Activated CD8-positive, alpha-beta T cell treated with anti-CD3 and anti-CD28 coated beads, Interleukin-2, amount 10 ng/mL, durations not matched to agents 7 days and 5 days (primary cell): Measurements from ENCODE around the gene C10orf90. TPM values are rescaled to one million over a fixed set of nuclear protein-coding genes. Genes with fewer than 3 reads are reported as not detected.

Experiments used
- ATAC-seq: fragments of 150-1000 bp; cut with Tn5 transposase; one replicate; pipeline ENCODE4 v1.10.0; 2021; ENCODE audit warnings: moderate library complexity
- CTCF ChIA-PET: fragments of 350-600 bp; sonication (Branson Sonifier 250); formaldehyde crosslinking; loops from one replicate; lab custom pipeline; 2021; ENCODE audit warnings: antibody characterized with exemption; lab: Charles Lee
- POLR2A ChIA-PET: fragments of 350-600 bp; sonication (Branson Sonifier 250); formaldehyde crosslinking; loops from one replicate; lab custom pipeline; 2021; ENCODE audit warnings: antibody characterized with exemption; lab: Charles Lee
- DNase-seq: peaks from one replicate; pipeline ENCODE4 v3.0.0-alpha.2; 2020
- H3K27ac Mint-ChIP-seq: one replicate; pipeline ENCODE4 v1.8.0; 2021; ENCODE audit warnings: mild to moderate bottlenecking, mixed read lengths
- H3K27me3 Mint-ChIP-seq: one replicate; pipeline ENCODE4 v1.8.0; 2021; ENCODE audit warnings: low read depth, mixed read lengths
- H3K36me3 Mint-ChIP-seq: one replicate; pipeline ENCODE4 v1.8.0; 2021; ENCODE audit warnings: low read depth, mixed read lengths
- H3K4me1 Mint-ChIP-seq: one replicate; pipeline ENCODE4 v1.8.0; 2021; ENCODE audit warnings: low read depth, mixed read lengths
- H3K4me3 Mint-ChIP-seq: one replicate; pipeline ENCODE4 v1.8.0; 2021; ENCODE audit warnings: mild to moderate bottlenecking, mixed read lengths
- H3K9me3 Mint-ChIP-seq: one replicate; pipeline ENCODE4 v1.8.0; 2022; ENCODE audit warnings: mixed read lengths; ENCODE audit not compliant: insufficient read depth
- total RNA-seq, 2 experiments: library from RNA; stranded (reverse); gene quantifications; one replicate each; pipeline ENCODE4 v1.2.3, GENCODE V29; 2021

C10orf90 gene
- total RNA-seq, 2 experiments from 2014 or later: not detected

DNA sequence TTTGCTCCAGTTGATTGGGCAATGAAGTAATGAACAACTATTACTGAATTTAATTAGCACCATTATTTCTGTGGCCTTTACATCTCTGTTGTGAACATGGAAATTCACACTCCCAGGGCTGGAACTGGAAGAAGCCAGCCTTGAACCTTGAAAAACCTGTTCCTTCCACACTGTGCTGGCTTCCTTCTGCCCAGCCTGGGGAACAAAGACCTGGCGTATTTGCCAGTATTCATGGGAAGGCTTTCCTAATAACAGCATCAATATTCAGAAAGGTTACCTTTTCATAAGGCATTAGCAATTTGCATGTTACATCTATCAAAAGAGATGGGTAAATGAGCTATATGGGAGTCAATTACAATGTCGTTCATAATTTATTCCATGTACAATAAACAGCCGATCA is 1.3 kb downstream of the C10orf90 start:
- H3K4me1 Mint-ChIP-seq: no peaks in the 10 kb centered on the region
- CTCF ChIA-PET: no interaction called here
- DNase-seq: no peak
- H3K36me3 Mint-ChIP-seq: no peaks in the 10 kb centered on the region
- H3K4me3 Mint-ChIP-seq: no peak overlapping the region
- no peaks in the 10 kb centered on the region for H3K27me3 Mint-ChIP-seq
- no peak overlapping the region for H3K27ac Mint-ChIP-seq
- H3K9me3 Mint-ChIP-seq: peaks cover 7% of the 10 kb centered on the region
- ATAC-seq: no peak
- POLR2A ChIA-PET: no interaction called here

DNA sequence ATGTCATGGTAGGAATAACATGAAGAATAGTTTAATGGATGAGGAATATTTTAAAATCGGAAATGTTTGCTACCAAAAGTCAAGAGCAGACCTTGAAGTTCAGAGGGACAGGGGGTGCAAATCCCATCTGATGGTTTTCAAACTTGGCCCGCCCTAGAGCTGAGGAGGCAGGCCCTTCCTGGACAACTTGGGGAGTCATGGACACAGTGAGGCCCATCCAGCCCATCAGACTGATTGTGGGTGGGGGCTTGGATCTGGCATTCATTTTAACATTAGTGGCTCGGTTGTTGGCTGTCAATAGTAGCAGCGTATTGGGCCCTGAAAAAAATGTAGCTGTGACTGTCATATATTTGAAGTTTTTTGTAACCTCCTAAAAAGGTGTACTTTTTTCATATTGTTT is 2.0 kb downstream of the C10orf90 start:
- no peak overlapping the region for H3K27ac Mint-ChIP-seq
- ChIA-PET CTCF (no interaction called here), POLR2A (no interaction called here)
- H3K4me3 Mint-ChIP-seq: no peak overlapping the region
- H3K36me3 Mint-ChIP-seq: no peaks in the 10 kb centered on the region
- ATAC-seq (no peak), DNase-seq (no peak)
- H3K4me1 Mint-ChIP-seq: no peaks in the 10 kb centered on the region
- peaks cover 7% of the 10 kb centered on the region for H3K9me3 Mint-ChIP-seq
- no peaks in the 10 kb centered on the region for H3K27me3 Mint-ChIP-seq

DNA sequence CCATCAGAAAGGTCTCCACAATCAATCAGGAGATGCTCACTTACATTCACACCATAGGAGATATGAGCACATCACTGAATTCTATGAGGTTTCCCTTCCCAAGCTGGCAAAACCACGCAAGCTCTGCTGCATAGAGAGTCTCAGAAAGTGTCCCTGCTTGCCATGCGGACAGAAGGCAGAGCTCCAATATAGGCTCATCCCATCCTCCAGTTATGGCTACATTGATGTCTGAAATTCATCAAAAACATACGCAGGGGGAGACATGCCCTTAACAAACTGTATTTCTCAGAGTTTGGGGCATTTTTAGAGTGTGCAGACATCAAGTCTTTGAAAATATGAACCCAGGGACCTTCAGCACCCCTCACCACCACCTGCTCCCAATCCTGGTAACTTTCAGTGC is 2.9 kb downstream of the C10orf90 start:
- Mint-ChIP-seq H3K36me3 (no peaks in the 10 kb centered on the region), H3K9me3 (peaks cover 7% of the 10 kb centered on the region), H3K27me3 (no peaks in the 10 kb centered on the region), H3K27ac (no peak overlapping the region), H3K4me1 (no peaks in the 10 kb centered on the region), H3K4me3 (no peak overlapping the region)
- DNase-seq: no peak
- POLR2A ChIA-PET: no interaction called here
- ATAC-seq: no peak
- CTCF ChIA-PET: no interaction called here

DNA sequence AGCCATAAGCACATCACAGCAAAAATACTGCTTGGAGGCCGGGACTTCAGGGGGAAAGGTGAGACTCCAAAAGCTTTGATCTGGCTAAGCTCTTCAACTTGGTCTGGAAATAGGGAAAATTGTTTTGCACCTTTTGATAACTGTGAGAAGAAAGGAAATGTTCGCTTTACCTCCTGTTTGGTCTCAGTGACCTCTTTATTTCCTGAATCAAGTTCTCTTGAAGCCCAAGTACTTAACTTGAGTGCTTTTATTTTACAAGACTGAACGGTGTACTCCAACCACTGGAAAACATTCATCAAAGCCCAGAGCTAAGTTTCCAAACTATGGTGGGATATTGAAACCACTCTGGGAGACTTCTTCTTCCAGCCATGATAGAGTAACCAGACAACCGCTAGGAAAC is 5.3 kb downstream of the C10orf90 start:
- Mint-ChIP-seq H3K36me3 (no peaks in the 10 kb centered on the region), H3K27me3 (no peaks in the 10 kb centered on the region), H3K4me1 (no peaks in the 10 kb centered on the region), H3K27ac (no peak overlapping the region), H3K4me3 (no peak overlapping the region), H3K9me3 (no peaks in the 10 kb centered on the region)
- ChIA-PET CTCF (no interaction called here), POLR2A (no interaction called here)
- DNase-seq: no peak
- ATAC-seq: no peak

DNA sequence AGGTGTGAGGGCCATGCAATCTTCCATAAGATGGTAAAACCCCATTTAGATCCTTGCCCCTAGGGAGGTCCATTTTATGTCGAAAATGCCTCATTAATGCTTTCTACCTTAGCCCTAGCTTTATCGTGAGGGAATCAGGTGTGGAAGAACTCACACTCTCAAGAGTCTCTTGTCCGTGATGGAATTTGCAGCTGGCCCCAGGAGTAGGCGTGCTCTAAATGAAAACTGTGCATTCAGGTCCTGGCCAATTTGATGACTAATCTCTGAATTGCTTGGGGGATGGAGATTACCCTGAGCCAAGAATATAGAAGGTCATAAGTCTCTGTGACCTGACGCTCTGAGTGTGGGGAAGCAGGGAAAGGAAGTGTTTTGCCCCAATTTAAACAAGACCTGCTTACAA is 6.6 kb downstream of the C10orf90 start:
- DNase-seq: no peak
- H3K4me3 Mint-ChIP-seq: no peak overlapping the region
- ATAC-seq: no peak
- CTCF ChIA-PET: no interaction called here
- H3K4me1 Mint-ChIP-seq: no peaks in the 10 kb centered on the region
- no peaks in the 10 kb centered on the region for H3K36me3 Mint-ChIP-seq
- H3K9me3 Mint-ChIP-seq: no peaks in the 10 kb centered on the region
- POLR2A ChIA-PET: no interaction called here
- no peaks in the 10 kb centered on the region for H3K27me3 Mint-ChIP-seq
- H3K27ac Mint-ChIP-seq: no peak overlapping the region

DNA sequence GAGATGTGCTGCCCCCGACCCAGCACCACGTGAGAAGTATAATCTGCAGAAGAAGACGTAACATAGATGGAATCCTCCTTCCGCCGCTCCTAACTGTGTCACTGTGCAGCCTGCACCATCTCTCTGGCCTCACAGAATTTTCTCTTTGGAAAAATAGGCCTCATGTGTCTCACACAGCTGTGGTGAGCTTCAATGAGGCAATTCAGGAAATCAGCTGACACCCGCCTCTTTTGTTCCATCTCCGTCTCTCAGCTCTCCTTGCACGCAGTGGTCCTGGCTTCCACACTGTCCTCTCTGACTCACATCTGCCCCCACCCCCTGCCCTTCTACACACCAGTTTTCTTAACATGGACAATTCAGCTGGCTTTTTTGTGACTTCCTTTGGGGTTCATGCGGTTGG is 7.2 kb downstream of the C10orf90 start:
- no peaks in the 10 kb centered on the region for H3K27me3 Mint-ChIP-seq
- DNase-seq: no peak
- ChIA-PET POLR2A (no interaction called here), CTCF (no interaction called here)
- H3K9me3 Mint-ChIP-seq: no peaks in the 10 kb centered on the region
- H3K4me1 Mint-ChIP-seq: no peaks in the 10 kb centered on the region
- no peak for ATAC-seq
- H3K36me3 Mint-ChIP-seq: no peaks in the 10 kb centered on the region
- H3K27ac Mint-ChIP-seq: no peak overlapping the region
- H3K4me3 Mint-ChIP-seq: no peak overlapping the region

DNA sequence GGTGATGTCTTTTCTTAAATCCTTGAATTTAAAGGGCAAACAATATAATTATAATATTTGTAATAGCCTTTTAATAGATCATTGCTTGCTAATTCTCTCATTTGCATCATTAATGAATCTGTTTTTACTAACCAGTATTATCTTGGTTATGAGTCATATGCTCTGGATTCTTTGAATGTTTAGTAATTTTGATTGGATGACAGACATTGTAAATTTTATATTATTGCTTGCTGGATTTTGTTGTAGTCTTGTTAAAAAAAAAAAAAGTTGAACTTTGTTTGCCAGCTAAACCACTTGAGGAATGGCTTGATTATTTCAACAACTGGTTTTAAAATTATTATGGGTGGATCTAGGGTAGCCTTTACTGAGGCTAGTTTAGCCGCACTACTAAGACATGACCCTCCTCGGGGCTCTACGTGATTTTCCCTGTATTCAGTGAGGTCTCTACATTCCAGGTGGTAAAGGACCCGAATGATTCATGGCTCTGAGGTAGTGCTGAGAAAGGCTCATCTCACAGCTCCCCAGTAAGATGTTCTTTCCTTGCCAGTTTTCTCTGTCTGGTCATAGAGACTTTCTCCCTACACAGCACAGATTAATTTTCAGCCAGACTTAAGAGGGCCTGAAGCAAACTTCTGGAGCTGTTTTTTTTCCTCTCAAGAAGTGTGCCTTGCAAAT is 8.5 kb downstream of the C10orf90 start:
- ChIA-PET CTCF (no interaction called here), POLR2A (no interaction called here)
- no peaks in the 10 kb centered on the region for H3K27me3 Mint-ChIP-seq
- no peaks in the 10 kb centered on the region for H3K4me1 Mint-ChIP-seq
- no peak overlapping the region for H3K27ac Mint-ChIP-seq
- no peak for DNase-seq
- H3K4me3 Mint-ChIP-seq: no peak overlapping the region
- no peak for ATAC-seq
- H3K9me3 Mint-ChIP-seq: no peaks in the 10 kb centered on the region
- no peaks in the 10 kb centered on the region for H3K36me3 Mint-ChIP-seq

DNA sequence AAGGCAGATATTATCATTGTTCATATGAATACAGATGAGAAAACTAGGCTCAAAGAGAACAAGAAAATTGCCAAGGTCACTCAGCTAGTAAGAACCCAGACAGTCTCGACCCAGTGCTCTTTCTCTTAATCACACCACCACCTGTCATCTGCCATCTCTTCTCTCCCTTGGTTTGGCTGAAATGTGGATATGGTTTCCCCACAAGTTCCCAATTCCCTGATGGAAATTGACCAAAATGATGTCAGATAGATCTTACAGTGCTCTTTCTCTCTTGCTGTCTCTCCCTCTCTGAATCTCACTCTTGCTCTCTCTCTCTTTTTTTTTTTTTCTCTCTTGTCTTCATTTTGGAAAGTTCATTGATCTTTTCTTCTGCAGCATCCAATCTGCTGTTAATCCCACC is 9.1 kb downstream of the C10orf90 start:
- H3K9me3 Mint-ChIP-seq: no peaks in the 10 kb centered on the region
- H3K27me3 Mint-ChIP-seq: no peaks in the 10 kb centered on the region
- CTCF ChIA-PET: no interaction called here
- DNase-seq: no peak
- ATAC-seq: no peak
- H3K4me1 Mint-ChIP-seq: no peaks in the 10 kb centered on the region
- POLR2A ChIA-PET: no interaction called here
- no peak overlapping the region for H3K27ac Mint-ChIP-seq
- no peaks in the 10 kb centered on the region for H3K36me3 Mint-ChIP-seq
- no peak overlapping the region for H3K4me3 Mint-ChIP-seq

DNA sequence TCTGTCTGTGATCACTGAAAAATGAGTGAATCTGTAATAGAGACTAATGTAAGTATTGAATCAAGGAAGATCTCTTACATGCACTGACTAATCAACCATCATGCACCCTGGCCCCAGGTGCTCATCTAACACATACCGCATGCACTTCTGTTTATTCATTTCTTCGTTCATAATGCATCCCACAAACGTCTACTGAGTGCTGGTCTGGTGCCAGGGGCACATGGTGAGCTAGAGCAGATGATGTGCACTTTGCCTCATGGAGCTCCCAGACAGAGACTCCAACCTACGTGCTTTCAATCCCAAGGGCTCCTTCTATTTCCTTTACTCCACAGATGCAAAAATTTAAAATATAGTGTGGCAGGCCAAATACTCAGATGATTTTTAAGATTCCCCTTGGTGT is 10.7 kb downstream of the C10orf90 start:
- no peak overlapping the region for H3K27ac Mint-ChIP-seq
- no peaks in the 10 kb centered on the region for H3K27me3 Mint-ChIP-seq
- no peaks in the 10 kb centered on the region for H3K4me1 Mint-ChIP-seq
- DNase-seq (no peak), ATAC-seq (no peak)
- ChIA-PET CTCF (no interaction called here), POLR2A (no interaction called here)
- no peaks in the 10 kb centered on the region for H3K9me3 Mint-ChIP-seq
- H3K4me3 Mint-ChIP-seq: no peak overlapping the region
- no peaks in the 10 kb centered on the region for H3K36me3 Mint-ChIP-seq

DNA sequence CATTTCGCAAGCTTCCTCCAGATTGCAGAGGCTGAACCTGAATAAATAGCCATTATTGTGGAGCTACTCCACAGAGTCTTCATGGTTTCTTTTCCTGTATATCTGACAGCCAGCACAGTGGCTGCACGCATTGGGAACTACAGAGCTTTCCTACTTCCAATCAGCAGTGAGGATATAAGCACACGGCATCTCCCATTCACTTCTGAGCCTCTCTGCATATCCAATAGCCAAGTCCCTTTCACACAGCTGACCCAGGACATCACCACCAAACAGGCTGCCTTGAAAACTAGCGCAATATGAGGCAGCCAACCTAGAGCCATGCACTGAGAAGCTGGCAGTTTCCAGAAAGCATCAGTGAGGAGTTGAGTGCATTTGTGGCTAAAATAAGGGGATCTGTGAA is 11.6 kb downstream of the C10orf90 start:
- Mint-ChIP-seq H3K27ac (no peak overlapping the region), H3K27me3 (no peaks in the 10 kb centered on the region), H3K9me3 (no peaks in the 10 kb centered on the region), H3K4me1 (no peaks in the 10 kb centered on the region), H3K4me3 (no peak overlapping the region), H3K36me3 (no peaks in the 10 kb centered on the region)
- no peak for ATAC-seq
- POLR2A ChIA-PET: no interaction called here
- CTCF ChIA-PET: interaction anchor here (1.4 kb wide), 1 partner anchor 13 kb away, joined by 3 read pairs; no protein-coding TSS in a partner anchor
- DNase-seq: no peak

DNA sequence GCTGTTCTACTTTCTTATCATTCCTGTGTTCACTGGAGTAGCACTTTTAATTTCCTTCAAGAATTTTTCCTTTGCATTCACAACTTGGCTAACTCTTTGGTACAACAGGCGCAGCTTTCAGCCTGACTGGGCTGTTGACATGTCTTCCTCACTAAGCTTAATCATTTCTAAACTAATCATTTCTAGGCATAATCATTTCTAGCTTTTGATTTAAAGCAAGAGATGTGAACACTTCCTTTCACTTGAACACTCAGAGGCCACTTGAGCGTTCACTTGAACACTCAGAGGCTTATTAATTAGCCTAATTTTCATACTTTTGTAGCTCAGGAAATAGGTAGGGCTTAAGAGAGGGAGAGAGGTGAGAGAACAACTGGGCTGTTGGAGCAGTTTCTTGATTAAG is 15.9 kb downstream of the C10orf90 start:
- Mint-ChIP-seq H3K27ac (no peak overlapping the region), H3K4me3 (no peak overlapping the region), H3K4me1 (no peaks in the 10 kb centered on the region), H3K9me3 (no peaks in the 10 kb centered on the region), H3K36me3 (no peaks in the 10 kb centered on the region), H3K27me3 (no peaks in the 10 kb centered on the region)
- DNase-seq (no peak), ATAC-seq (no peak)
- POLR2A ChIA-PET: no interaction called here
- CTCF ChIA-PET: no interaction called here

DNA sequence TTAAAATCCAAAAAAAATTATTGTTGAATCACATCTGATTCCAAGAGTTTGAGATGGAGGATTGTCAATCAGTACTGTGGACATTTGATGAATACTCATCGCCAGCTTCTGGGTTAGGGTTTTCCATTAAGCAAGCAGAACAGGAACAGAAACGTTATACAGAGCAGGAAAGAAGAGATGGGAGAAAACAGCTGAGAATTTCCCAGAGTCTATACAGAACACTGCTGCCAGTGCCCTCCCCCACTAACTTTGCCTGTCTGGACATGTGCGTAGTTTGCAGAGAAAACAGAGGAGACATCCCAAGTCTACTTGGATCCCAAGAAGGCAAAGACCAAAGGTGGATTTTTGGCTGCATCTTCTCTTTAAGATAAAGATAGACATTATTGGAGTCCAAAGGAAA is 19.0 kb downstream of the C10orf90 start:
- Mint-ChIP-seq H3K4me3 (no peak overlapping the region), H3K9me3 (no peaks in the 10 kb centered on the region), H3K27me3 (no peaks in the 10 kb centered on the region), H3K4me1 (no peaks in the 10 kb centered on the region), H3K36me3 (no peaks in the 10 kb centered on the region), H3K27ac (no peak overlapping the region)
- DNase-seq (no peak), ATAC-seq (no peak)
- POLR2A ChIA-PET: no interaction called here
- CTCF ChIA-PET: no interaction called here

DNA sequence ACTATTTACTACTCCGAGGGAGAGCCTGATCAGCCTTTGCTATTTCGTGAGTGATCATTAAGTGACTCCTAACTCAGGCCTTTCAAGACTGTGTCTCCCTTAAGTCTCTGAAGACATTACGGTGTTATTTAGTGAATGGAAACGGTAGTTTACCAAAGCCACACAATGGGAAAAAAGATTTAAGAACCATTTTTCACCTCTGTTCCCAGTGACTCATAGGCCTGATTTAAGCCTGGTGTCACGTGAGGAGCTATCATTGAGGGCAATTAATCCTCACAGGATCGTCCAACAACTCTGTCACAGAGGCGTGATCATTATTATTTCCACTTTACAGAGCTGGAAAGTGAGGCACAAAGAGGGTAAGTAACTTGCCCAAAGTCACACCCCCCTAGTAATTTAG is 20.3 kb downstream of the C10orf90 start:
- Mint-ChIP-seq H3K4me1 (no peaks in the 10 kb centered on the region), H3K27ac (no peak overlapping the region), H3K36me3 (no peaks in the 10 kb centered on the region), H3K4me3 (no peak overlapping the region), H3K27me3 (no peaks in the 10 kb centered on the region), H3K9me3 (no peaks in the 10 kb centered on the region)
- CTCF ChIA-PET: no interaction called here
- POLR2A ChIA-PET: no interaction called here
- DNase-seq (no peak), ATAC-seq (no peak)
